ENCODE measurements around the gene RAVER1. TPM values are rescaled to one million over a fixed set of nuclear protein-coding genes. Genes with fewer than 3 reads are reported as not detected.

The RAVER1 gene
- total and polyA plus RNA-seq, 2 of the 8 experiments (the other 6 are each of a cell fraction or from before 2014, with no cell fraction given) = 5.7 to 70.5 TPM

DNA sequence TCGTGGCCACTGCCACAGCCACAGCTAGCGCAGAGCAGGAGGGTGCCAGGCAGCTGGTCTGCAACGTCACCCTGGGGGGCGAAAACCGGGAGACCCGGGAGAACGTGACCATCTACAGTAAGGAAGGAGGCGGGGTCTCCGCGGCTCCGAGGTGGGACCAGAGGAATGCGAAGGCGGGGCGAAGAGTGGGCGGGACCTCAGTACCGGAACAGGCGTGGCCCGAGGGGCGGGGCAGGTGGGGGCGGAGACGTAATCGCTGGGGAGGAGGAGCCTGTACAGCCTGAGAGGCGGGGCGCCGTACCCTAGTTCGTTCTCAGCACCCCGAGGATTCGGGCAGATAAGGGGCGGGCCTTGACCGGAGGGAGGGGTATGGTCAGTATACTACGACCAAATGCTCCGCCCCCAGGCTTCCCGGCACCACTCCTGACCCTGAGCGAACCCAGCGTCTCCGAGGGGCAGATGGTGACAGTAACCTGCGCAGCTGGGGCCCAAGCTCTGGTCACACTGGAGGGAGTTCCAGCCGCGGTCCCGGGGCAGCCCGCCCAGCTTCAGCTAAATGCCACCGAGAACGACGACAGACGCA is 41.0 kb downstream of the RAVER1 start:
- Histone ChIP-seq H4K8ac (ENCODE audit: extremely low read depth, insufficient read depth, low read length) (peak overlapping the region; percentile 3; the same call in 1 of the 2 replicates), H3K4me2 (ENCODE audit: insufficient read depth in 1 of 2, low read depth in 2 of 2, low read length in 2 of 2) (peak overlapping the region; percentile 81 to 100), H2BK15ac (ENCODE audit: low read length) (peak overlapping the region; percentile 24; the same call in 1 of the 2 replicates), H3K23ac (ENCODE audit: insufficient read length) (no peak overlapping the region), H3K9me3 (ENCODE audit: insufficient read depth in 2 of 2, low read depth in 1 of 2, low read length in 1 of 2) (no peaks in the 10 kb centered on the region), H3K4me3 (ENCODE audit: extremely low read depth in 1 of 4, insufficient read depth in 2 of 4, low read depth in 3 of 4, low read length in 4 of 4) (peak overlapping the region; percentile 38 to 67 (median 60); a peak in 7 of 8 replicates), H4K5ac (ENCODE audit: insufficient read length, low read depth, low read length) (no peak overlapping the region), H4K20me1 (replicated peaks in 1 of 2; ENCODE audit: control insufficient read depth in 1 of 2, insufficient read depth in 2 of 2, low read length in 2 of 2) (peaks cover 0 to 26% of the 10 kb centered on the region in 2 experiments), H2AFZ (ENCODE audit: low read length) (peak overlapping the region; percentile 25; the same call in 1 of the 2 replicates), H2BK12ac (ENCODE audit: low read depth, low read length) (peak overlapping the region; percentile 30; the same call in 1 of the 2 replicates), H3K14ac (ENCODE audit: insufficient read length) (no peak overlapping the region), H3K23me2 (ENCODE audit: low read depth, low read length) (peaks cover 35% of the 10 kb centered on the region; the same call in 1 of the 2 replicates), H3K79me2 (ENCODE audit: control insufficient read depth in 1 of 2, insufficient read depth in 2 of 2, low read length in 2 of 2) (no peaks in the 10 kb centered on the region), H3K18ac (ENCODE audit: extremely low read depth, low read length) (no peak overlapping the region), H3K56ac (replicated peaks; ENCODE audit: insufficient read length, low read depth, low read length) (no peak overlapping the region), H3K4me1 (replicated peaks in 1 of 4; ENCODE audit: control insufficient read depth in 3 of 4, insufficient read depth in 4 of 4, low read length in 3 of 4) (peaks cover 0 to 51% (median 24%) of the 10 kb centered on the region in 4 experiments; a peak in 6 of 7 replicates), H3K79me1 (ENCODE audit: low read depth, low read length) (no peaks in the 10 kb centered on the region), H4K91ac (replicated peaks; ENCODE audit: insufficient read length, low read length) (no peak overlapping the region), H3K27ac (ENCODE audit: low read depth, low read length) (no peak overlapping the region), H2BK5ac (ENCODE audit: low read depth, low read length) (no peak overlapping the region; the same call in 1 of the 2 replicates), H2BK20ac (ENCODE audit: low read length) (no peak overlapping the region), H2BK120ac (replicated peaks; ENCODE audit: low read depth, low read length) (no peak overlapping the region), H2AK5ac (ENCODE audit: low read depth, low read length) (no peak overlapping the region), H3K4ac (replicated peaks; ENCODE audit: insufficient read length, low read depth, low read length) (no peak overlapping the region), H3K9ac (replicated peaks in 1 of 4; ENCODE audit: extremely low read depth in 1 of 4, low read depth in 3 of 4, low read length in 3 of 4) (no peak overlapping the region), H3K36me3 (ENCODE audit: control insufficient read depth in 2 of 4, insufficient read depth in 4 of 4, low read length in 3 of 4) (no peaks in the 10 kb centered on the region), H3K27me3 (replicated peaks in 1 of 4; ENCODE audit: control insufficient read depth in 3 of 4, extremely low read depth in 1 of 4, insufficient read depth in 3 of 4, low read length in 3 of 4) (peaks cover 58 to 96% (median 89%) of the 10 kb centered on the region in 4 experiments)
- POLR2A ChIA-PET (ENCODE audit: partially characterized antibody) = interaction anchor here (0.6 to 2.4 kb wide), 8 partner anchors 13 to 366 kb away, joined by 3 to 8 read pairs (median 4); partner anchors contain the start of genes FDX2, ICAM1 and RAVER1
- CTCF ChIA-PET (ENCODE audit: partially characterized antibody) = interaction anchor here (0.9 to 3.7 kb wide), 9 partner anchors 22 to 124 kb away, joined by 3 to 29 read pairs (median 4); partner anchors contain the start of gene ICAM1
- FAIRE-seq = no peak
- WGBS, 2 experiments (ENCODE audit: extremely low coverage in 1 of 2, insufficient coverage in 1 of 2, insufficient read length in 1 of 2, insufficient replicate concordance in 2 of 2, low coverage in 1 of 2, low lambda C conversion rate in 2 of 2, missing lambda C conversion rate in 1 of 2) = 2% methylated on average over 44 of the region's 45 CpGs; no CpG with 5 or more reads in 1 of the 2 experiments
- peak; percentile 82 to 100 for DNase-seq (ENCODE audit: low read depth in 1 of 2, low spot score in 2 of 2)
- no peak for TF ChIP-seq HDAC6 (IDR thresholded peaks at IDR 0.05; ENCODE audit: low read depth, low read length)
- no peak for TF ChIP-seq ASH2L (IDR thresholded peaks at IDR 0.05; ENCODE audit: low read length)
- TF ChIP-seq TBP (IDR thresholded peaks at IDR 0.05; ENCODE audit: low read depth, low read length) = no peak
- no peak for TF ChIP-seq CEBPB (IDR thresholded peaks at IDR 0.05; ENCODE audit: low read depth, low read length)
- peak; percentile 44; the same call in 1 of the 2 replicates for TF ChIP-seq RBBP5 (IDR thresholded peaks at IDR 0.05; ENCODE audit: borderline replicate concordance, low read depth, low read length)
- TF ChIP-seq KDM5A (IDR thresholded peaks at IDR 0.05; ENCODE audit: low read length) = no peak
- TF ChIP-seq, protein P1, sequence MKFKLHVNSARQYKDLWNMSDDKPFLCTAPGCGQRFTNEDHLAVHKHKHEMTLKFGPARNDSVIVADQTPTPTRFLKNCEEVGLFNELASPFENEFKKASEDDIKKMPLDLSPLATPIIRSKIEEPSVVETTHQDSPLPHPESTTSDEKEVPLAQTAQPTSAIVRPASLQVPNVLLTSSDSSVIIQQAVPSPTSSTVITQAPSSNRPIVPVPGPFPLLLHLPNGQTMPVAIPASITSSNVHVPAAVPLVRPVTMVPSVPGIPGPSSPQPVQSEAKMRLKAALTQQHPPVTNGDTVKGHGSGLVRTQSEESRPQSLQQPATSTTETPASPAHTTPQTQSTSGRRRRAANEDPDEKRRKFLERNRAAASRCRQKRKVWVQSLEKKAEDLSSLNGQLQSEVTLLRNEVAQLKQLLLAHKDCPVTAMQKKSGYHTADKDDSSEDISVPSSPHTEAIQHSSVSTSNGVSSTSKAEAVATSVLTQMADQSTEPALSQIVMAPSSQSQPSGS (IDR thresholded peaks at IDR 0.05; ENCODE audit: low read length) = no peak
- TF ChIP-seq TEAD4 (IDR thresholded peaks at IDR 0.05; ENCODE audit: low read depth, low read length) = peak; percentile 63
- peak; percentile 83; the same call in 1 of the 2 replicates for TF ChIP-seq SP1 (IDR thresholded peaks at IDR 0.05; ENCODE audit: low read depth, low read length)
- TF ChIP-seq TAF7 (optimal IDR thresholded peaks at IDR 0.05; ENCODE audit: borderline replicate concordance, low read depth, low read length) = no peak
- peak; percentile 41; the same call in 1 of the 2 replicates for TF ChIP-seq CREB1 (IDR thresholded peaks at IDR 0.05)

Data from H1 (cell line).